ENCODE results near the gene TPD52L1.
"Not testable (repeated sequence)": the region's sequence is repeated elsewhere in the genome, so short reads cannot be mapped to it uniquely, and the experiment has no call there.

DNA sequence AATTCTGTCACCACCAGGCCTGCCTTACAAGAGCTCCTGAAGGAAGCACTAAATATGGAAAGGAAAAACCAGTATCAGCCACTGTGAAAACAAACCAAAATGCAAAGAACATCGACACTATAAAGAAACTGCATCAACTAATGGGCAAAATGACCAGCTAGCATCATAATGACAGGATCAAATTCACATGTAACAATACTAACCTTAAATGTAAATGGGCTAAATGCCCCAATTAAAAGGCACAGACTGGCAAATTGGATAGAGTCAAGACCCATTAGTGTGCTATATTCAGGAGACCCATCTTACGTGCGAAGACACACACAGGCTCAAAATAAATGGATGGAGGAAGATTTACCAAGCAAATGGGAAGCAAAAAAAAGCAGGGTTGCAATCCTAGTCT is 128.9 kb downstream of the TPD52L1 start:
- TF ChIP-seq CREB5 (CRISPR knock-in tag; IDR thresholded peaks at IDR 0.05; ENCODE audit: low read depth); CSDC2 (CRISPR knock-in tag; IDR thresholded peaks at IDR 0.05); ZFP30 (CRISPR knock-in tag; IDR thresholded peaks at IDR 0.05); ZNF565 (CRISPR knock-in tag; conservative IDR thresholded peaks at IDR 0.05; ENCODE audit: low read depth); ISL1 (CRISPR knock-in tag; IDR thresholded peaks at IDR 0.05); TOX (CRISPR knock-in tag; IDR thresholded peaks at IDR 0.05; ENCODE audit: borderline replicate concordance); BACH2 (CRISPR knock-in tag; IDR thresholded peaks at IDR 0.05; ENCODE audit: borderline replicate concordance); RARB (CRISPR knock-in tag; IDR thresholded peaks at IDR 0.05): not testable (repeated sequence)
- TF ChIP-seq, protein P1, sequence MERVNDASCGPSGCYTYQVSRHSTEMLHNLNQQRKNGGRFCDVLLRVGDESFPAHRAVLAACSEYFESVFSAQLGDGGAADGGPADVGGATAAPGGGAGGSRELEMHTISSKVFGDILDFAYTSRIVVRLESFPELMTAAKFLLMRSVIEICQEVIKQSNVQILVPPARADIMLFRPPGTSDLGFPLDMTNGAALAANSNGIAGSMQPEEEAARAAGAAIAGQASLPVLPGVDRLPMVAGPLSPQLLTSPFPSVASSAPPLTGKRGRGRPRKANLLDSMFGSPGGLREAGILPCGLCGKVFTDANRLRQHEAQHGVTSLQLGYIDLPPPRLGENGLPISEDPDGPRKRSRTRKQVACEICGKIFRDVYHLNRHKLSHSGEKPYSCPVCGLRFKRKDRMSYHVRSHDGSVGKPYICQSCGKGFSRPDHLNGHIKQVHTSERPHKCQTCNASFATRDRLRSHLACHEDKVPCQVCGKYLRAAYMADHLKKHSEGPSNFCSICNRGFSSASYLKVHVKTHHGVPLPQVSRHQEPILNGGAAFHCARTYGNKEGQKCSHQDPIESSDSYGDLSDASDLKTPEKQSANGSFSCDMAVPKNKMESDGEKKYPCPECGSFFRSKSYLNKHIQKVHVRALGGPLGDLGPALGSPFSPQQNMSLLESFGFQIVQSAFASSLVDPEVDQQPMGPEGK (CRISPR knock-in tag; IDR thresholded peaks at IDR 0.05; ENCODE audit: borderline replicate concordance) = not testable (repeated sequence)

Data from SK-N-SH treated with all-trans-retinoic acid at 6 μM for 48 hours (cell line).